ENCODE data around the gene SKAP2. TPM values are rescaled to one million over a fixed set of nuclear protein-coding genes. Genes with fewer than 3 reads are reported as not detected.

The SKAP2 gene
- total RNA-seq, 1 donor from 2014 or later = 25.5 TPM

GRCh38 chr7:26656735-26657134 lies 207.7 kb downstream of the SKAP2 start:
- DNase-seq (ENCODE audit: extremely low spot score, unreplicated experiment) = no peak
- Mint-ChIP-seq H3K9me3 (no peaks in the 10 kb centered on the region), H3K27me3 (peaks cover 24% of the 10 kb centered on the region), H3K4me1 (ENCODE audit: unreplicated experiment) (peaks cover 45% of the 10 kb centered on the region), H3K36me3 (no peaks in the 10 kb centered on the region), H3K4me3 (no peak overlapping the region), H3K27ac (no peak overlapping the region)
- no peak for TF ChIP-seq CTCF (conservative IDR thresholded peaks at IDR 0.05)

DNA sequence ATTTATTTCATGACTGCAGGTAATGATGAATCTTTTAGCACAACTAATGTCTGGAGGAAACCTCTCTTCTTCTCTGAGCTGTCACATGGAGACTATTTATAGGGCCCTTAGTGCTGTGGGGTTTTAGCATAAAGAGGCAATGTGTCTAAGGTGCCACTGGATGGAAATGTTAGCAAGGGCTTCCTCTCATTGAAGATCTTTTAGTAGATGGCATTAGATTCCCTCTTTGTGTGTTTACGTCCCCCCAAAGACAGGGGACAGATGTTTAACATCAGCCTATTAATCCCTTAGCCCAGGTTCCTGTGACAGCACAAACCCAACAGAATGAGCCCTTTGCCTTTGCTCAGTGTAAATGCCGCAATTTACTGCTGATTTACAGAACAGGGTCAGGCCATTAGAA lies 208.6 kb downstream of the SKAP2 start:
- Mint-ChIP-seq H3K4me3 (no peak overlapping the region), H3K9me3 (no peaks in the 10 kb centered on the region), H3K4me1 (ENCODE audit: unreplicated experiment) (peaks cover 45% of the 10 kb centered on the region), H3K27ac (no peak overlapping the region), H3K36me3 (no peaks in the 10 kb centered on the region), H3K27me3 (peaks cover 24% of the 10 kb centered on the region)
- no peak for DNase-seq (ENCODE audit: extremely low spot score, unreplicated experiment)
- TF ChIP-seq CTCF (conservative IDR thresholded peaks at IDR 0.05) = no peak

DNA sequence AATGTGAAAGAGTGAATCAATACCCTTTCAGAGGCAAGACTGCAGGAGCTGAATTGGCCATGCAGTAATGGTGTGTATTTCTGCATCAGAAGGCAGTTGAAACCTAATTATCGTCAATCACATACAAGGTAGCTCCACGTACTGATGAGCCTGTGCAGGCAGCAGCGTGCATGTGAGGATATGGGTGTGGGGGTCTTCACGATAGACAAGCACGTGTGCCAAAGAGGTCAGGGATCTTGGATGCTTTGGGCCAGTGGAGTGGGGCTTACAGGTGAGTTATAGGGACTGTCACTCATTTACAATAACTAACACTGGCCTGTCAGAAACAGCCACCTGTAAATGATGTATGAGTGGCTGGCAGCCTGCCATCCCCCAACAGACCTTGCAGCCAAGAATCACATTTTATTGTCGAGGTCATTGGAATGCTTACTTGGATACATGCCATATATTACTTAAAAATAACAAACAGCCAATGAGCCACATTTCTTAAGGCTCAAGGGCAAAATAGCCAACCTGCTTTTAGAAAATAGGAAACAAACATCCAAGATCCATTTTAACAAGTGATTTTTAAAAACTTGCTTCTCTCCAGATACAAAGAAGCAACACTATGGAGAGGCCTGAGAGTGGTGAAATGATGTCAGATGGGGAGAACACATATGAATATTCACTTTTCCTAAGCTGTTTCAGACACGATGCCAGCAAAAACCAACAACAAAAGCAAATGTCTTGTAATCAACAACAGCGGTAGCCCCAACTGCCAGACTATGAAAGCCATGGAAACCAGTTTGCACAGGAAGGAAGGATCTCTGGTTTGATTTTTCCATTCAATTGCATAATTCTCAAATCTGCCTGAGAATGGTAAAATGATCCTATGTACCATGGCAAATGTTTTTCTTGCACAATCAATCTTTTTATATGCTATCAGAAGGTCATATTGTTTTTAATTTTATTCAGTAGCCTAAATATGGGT lies 210.7 kb downstream of the SKAP2 start:
- peaks cover 24% of the 10 kb centered on the region for H3K27me3 Mint-ChIP-seq
- peak overlapping the region; percentile 13 for H3K4me3 Mint-ChIP-seq
- H3K27ac Mint-ChIP-seq = peak overlapping the region; percentile 62
- no peaks in the 10 kb centered on the region for H3K36me3 Mint-ChIP-seq
- DNase-seq (ENCODE audit: extremely low spot score, unreplicated experiment) = no peak
- peaks cover 39% of the 10 kb centered on the region for H3K4me1 Mint-ChIP-seq (ENCODE audit: unreplicated experiment)
- no peaks in the 10 kb centered on the region for H3K9me3 Mint-ChIP-seq
- no peak for TF ChIP-seq CTCF (conservative IDR thresholded peaks at IDR 0.05)

DNA sequence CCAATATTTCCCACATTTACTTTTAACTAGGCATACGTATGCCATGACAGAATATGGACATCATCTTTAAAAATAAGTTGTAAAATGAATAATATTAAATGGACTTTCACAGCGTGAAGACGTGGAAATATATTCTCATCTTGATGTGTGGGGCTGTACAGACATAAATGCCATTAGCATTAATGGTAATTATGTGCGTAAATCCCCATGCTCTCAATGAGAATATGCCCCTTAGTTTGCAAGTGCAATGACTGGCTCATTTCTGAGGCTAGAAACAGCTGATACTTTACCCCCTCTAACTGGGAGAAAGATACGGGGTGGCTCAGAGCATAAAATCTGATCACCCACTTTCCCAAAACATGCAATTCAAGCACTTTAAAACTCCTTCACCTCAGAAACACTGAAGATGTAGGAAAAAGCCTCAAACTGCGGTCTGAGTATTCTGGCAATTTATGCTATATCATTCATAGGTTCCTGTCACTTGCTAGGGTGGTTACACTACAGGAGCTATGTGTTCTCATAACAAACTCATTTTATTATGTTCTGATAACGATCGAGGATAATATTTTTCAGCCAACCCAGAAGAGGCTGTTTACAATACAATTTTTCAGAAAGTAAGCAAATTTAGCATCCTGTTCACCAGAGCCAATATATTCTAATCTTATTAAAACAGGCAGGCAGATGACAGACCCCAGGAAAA lies 211.8 kb downstream of the SKAP2 start:
- no peak for DNase-seq (ENCODE audit: extremely low spot score, unreplicated experiment)
- TF ChIP-seq CTCF (conservative IDR thresholded peaks at IDR 0.05) = no peak
- Mint-ChIP-seq H3K4me3 (no peak overlapping the region), H3K36me3 (no peaks in the 10 kb centered on the region), H3K27me3 (peaks cover 14% of the 10 kb centered on the region), H3K27ac (no peak overlapping the region), H3K4me1 (ENCODE audit: unreplicated experiment) (peaks cover 27% of the 10 kb centered on the region), H3K9me3 (no peaks in the 10 kb centered on the region)

DNA sequence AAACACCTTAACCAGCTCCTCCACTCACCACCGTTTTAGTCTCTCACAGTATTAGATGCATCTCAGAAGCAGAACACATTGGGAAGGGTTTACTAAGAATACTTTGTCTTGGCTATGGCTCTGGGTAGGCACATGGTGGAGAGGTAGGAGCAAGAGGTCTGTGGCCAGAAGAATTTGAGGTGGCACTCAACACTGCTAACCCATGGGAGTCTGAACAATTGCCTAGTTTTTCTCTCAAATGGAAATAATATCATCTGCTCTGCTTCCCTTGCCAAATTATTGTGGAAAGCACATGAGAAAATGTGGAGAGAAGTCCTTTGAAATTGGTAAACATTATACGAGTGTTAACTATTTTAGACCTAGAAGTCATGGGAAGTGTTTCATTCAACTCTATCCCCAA lies 214.3 kb downstream of the SKAP2 start:
- H3K4me1 Mint-ChIP-seq (ENCODE audit: unreplicated experiment) = peaks cover 13% of the 10 kb centered on the region
- no peak for DNase-seq (ENCODE audit: extremely low spot score, unreplicated experiment)
- no peaks in the 10 kb centered on the region for H3K9me3 Mint-ChIP-seq
- no peak overlapping the region for H3K4me3 Mint-ChIP-seq
- H3K36me3 Mint-ChIP-seq = no peaks in the 10 kb centered on the region
- no peak for TF ChIP-seq CTCF (conservative IDR thresholded peaks at IDR 0.05)
- H3K27ac Mint-ChIP-seq = no peak overlapping the region
- H3K27me3 Mint-ChIP-seq = peaks cover 3% of the 10 kb centered on the region

All from type B pancreatic cell (in vitro differentiated cells).